CD4-positive, alpha-beta T cell treated with Interleukin-6 for 4 hours (primary cell): ENCODE measurements around the gene TXNDC2.

Source experiments
- DNase-seq: peaks from one replicate; pipeline ENCODE4 v3.0.0-alpha.2; 2020; ENCODE audit warnings: mixed read lengths

The TXNDC2 gene

DNA sequence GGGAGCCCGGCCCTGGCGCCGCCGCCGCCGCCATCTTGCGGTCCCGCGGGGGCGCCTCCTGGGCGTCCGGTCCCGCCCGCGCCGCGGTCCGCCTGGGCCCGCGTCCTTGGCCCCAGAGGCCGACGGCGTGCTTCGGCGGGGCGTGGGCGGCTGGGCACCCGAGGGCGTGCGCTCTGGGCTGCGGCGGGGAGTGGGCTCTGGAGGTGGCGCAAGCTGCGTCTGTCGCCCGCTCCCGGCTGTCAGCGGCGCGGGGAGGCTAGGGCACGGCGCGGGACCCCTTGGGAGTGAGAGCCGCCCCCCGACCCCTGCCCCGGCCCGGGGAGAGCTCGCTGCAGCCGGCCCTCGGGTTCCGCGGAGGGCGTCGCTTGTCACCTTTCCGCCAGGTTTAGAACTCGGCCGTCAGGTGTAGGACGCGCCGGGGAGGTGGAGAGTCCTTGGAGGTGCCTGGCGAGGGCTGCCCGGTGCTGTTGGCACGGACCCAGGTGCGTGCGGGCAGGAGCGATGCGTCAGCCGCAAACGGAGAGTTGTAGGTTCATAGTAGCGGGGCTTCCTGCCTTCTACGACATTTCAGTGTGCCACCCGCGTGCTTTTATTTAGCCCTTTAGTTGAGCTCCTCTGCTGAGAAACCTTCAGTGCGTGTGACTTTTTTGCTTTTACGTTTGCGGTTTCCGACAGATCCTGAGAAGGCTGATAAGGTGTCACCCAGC is 29.0 kb downstream of the TXNDC2 start:
- DNase-seq = peak; percentile 86

DNA sequence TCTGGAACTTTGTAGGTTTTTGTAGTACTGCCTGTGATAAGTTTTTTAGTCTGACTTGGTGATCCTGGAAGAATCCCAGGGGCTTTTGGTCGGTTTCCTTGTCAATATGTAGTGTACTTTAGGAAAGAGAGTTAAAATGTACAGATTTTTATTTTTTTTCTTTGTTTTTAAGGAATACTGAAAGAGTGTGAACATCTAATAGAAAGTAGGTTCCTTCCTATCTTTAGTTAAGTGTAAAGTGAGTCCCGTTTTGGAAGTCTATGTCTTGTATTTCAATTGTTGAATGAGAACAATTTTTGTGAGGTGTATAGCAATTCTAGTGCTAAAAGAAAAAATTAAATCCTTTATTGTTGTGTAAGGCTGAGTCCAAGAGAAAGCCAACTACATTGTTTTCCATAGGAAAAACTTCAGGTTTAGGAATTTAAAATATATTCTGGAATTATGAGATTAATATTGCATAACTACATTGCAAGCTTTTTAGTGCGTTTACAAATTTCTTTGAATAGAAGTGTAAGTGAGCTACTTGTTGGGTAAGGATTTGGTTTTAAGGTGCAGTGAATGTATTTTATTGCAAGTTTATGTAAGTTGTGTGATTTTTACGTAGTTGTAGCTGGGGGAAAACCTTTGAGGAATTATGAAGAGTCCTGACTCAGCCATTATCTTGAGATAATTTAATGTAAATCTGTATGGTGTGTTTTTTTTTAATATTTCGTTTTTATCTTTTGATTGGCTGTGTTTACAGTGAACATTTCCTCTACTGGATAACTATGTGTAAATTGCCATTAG is 29.7 kb downstream of the TXNDC2 start:
- DNase-seq = no peak

- DNase-seq = no peak
Measured at GRCh38 chr18:9916077-9916639, 30.4 kb downstream of the TXNDC2 start.

DNA sequence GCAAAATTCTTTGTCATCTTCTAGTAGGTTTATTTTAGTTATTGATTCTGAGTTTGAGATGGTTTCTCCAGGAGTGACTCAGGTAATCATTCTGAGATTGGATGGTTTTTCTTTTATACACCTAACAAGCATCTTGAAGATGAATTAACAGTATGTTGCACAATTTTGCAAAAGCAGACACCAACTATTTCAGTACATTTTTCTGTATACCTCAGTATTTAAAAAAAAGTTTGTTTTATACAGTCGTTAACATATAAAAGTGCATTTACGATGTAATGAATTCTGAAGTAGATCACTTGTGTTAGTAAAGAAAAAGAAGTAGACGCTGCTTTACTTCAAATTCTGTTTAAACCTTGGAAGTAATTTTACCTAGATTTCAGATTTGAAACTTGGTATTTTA is 31.0 kb downstream of the TXNDC2 start:
- DNase-seq = no peak

- no peak for DNase-seq
Measured at GRCh38 chr18:9918016-9918680, 32.4 kb downstream of the TXNDC2 start.

- DNase-seq = no peak
Measured at GRCh38 chr18:9919564-9920232, 33.9 kb downstream of the TXNDC2 start.

DNA sequence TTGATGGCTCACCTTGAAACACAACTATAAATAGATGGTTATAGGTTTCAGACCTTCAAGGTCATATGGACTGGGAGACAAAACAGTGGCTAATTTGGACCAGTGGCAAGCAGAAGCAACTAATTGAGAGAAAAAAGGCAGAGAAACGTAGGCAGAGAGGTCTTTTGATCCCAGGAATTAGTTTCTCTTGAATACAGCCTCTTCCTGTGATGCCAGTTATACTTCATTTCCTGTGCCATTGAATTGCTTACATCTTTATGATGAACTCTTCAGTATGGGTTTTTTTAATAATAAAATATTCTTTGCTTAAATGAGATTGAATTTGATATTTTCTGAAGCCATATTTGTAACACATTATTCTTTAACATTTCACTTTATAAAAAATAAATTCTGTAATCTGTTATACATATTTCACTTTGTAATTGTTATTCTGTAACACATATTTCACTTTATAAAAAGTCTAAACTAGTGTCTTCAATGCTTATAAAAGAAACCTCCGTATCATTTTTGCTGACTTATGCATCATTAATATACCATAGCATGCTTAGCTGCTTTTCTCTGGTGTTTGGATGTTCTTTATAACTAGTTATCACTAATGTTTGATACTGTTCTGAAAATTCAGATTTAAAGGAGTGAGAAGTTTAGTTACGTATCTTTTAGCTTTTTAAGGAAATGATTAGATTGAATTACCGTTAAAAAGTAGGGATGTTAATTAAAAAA is 37.0 kb downstream of the TXNDC2 start:
- no peak for DNase-seq

DNA sequence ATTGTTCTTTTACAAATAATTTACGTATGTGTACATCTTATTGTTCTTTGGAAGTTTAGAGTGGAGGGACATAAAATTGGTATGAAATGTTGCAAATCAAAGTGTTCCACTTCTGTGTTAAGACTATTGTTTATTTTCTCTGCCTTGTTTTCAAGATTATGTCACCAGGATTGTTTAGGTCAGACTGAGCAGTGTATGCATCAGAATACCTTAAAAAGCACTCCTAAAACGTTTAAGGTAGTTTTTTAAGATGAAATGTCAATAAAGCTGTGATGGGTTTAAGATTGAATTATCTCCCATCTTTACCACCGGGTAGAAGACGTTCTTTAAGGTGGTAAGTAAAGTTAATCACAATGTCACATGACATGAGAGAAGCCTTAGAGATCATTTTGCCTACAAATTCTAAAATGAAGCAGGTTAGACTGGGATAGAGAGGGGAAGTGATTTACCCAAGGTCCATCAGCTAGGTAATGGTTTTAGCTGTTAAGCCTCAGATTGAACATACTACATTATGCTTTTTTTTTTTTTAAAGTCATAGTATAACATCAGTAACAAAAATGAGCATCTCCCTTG is 38.7 kb downstream of the TXNDC2 start:
- no peak for DNase-seq

DNA sequence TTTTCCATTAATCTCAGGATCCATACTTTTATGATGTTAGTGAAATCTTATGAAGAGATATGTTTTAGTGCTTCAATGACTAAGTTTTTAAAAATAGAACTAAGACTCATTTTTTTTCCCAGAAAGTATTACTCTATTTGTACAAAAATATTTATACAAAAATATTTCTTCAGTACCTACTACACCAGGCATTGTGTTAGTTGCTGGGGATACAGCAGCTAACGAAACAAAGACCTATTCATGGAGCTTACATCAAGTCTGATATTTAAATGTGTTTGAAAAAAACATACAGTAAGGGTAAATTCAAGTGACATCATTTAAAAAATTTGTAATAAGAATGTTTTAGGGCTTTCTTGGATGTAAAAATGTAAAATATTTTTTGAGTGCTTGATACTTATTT is 39.6 kb downstream of the TXNDC2 start:
- no peak for DNase-seq

DNA sequence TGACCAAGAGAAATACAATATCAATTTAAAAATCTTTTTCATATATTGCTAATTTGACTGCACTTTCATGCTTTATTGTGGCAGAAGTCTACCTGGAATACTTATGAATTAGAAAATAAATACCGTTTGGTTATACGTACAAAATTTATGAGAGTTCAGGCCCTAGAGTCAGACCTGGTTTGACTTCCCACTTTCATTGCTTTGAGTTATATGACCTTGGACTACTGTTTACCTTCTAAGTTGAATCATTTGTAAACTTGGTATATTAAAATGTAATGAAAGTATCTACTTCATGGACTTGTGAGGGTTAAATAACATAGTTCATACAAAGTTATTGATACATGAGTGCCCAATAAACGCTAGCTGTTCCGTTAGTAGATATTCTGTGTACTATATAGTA is 40.0 kb downstream of the TXNDC2 start:
- no peak for DNase-seq

DNA sequence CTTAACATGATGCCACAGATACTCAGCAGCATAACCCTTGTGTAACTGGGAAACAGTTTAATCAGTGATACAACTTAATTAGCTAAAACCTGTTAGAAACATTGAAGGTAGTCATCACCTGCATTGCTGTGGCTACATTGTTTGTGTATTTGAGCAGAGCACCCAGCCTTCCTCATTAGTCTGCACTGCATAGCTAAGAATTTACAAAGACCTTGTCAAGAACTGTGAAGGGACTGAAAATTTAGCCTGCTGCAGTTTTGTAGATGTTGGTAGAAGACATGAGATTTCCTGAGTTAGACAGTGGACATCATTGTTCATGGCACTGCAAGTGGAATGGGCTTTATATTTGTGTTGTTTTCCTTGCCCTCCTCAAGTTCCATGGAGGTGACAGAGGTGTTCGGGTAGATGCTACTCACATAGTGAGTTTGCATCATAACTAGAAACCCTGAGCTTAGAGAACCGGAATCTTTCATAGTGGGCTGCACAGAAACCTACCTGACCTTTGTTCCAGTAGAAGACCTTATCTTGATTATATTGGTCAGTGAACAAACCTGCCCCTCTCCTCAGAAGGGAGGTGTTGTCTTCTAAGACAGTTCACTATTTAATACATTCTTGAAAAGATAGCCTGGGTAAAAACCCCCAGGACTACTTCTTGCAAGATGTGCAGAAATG is 40.6 kb downstream of the TXNDC2 start:
- DNase-seq = no peak

DNA sequence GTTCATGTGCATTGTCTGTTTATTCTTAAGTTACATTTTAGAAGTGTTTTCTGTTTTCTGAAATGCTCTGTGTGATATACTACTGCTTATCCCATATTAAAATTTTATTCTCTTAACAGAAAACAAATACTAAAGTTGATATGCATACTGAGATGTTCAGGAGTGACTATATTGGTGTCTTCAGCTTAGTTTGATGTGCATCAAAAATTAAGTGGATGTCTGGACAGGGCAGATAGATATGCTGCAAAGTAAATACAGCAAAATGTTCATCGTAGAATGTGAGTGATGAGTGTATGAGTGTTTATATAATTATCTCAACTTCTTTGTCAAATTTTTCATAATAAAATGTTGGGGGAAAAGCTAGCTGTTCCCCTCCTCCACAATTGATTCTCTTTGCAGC is 41.2 kb downstream of the TXNDC2 start:
- DNase-seq = no peak

- DNase-seq = no peak
Measured at GRCh38 chr18:9927392-9928063, 41.8 kb downstream of the TXNDC2 start.

GRCh38 chr18:9928646-9929259 is 43.0 kb downstream of the TXNDC2 start:
- no peak for DNase-seq

GRCh38 chr18:9930299-9930884 is 44.6 kb downstream of the TXNDC2 start:
- no peak for DNase-seq

GRCh38 chr18:9931146-9931545 is 45.4 kb downstream of the TXNDC2 start:
- no peak for DNase-seq

- no peak for DNase-seq
Measured at GRCh38 chr18:9931678-9932077, 45.9 kb downstream of the TXNDC2 start.

- DNase-seq = no peak
Measured at GRCh38 chr18:9933865-9934264, 48.1 kb downstream of the TXNDC2 start.

DNA sequence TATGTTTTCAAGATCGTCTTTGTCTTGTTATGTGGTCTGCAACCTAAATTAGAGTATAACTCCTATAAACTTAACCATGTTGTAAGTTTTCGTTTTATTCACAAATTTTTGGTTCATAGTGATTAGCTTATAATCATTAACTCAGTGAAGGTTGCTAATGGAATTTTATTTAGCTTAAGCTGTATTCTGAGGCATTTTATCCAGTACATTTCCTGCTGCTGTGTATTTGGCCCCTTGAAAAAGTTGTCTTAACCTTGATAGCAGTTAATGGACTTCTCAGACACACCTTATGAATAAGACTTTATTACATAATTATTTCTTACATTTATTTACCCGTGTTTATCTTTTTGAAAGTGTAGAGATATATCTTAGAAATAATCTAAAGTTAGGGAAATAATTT is 48.5 kb downstream of the TXNDC2 start:
- DNase-seq = no peak
